Measurements from ENCODE around the gene FBLN7.

- no peak for TF ChIP-seq CTCF (IDR thresholded peaks at IDR 0.05)
- no peak for TF ChIP-seq POLR2A (IDR thresholded peaks at IDR 0.05)
These were observed 42.5 kb upstream of the FBLN7 start for GRCh38 chr2:112095681-112096080.

Data from lower leg skin (tissue), 3 donors.